ENCODE data around the gene VAMP7.
"Not testable (repeated sequence)": the region's sequence is repeated elsewhere in the genome, so short reads cannot be mapped to it uniquely, and the experiment has no call there.

VAMP7 gene

DNA sequence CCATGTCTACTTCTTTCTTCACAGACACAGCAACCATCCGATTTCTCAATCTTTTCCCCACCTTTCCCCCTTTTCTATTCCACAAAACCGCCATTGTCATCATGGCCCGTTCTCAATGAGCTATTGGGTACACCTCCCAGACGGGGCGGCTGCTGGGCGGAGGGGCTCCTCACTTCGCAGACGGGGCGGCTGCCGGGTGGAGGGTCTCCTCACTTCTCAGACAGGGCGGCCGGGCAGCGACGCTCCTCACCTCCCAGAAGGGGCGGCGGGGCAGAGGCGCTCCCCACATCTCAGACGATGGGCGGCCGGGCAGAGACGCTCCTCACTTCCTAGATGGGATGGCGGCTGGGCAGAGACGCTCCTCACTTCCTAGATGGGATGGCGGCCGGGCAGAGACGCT, 26.5 kb downstream of the VAMP7 start:
- not testable (repeated sequence) for DNase-seq (ENCODE audit: low read depth)

DNA sequence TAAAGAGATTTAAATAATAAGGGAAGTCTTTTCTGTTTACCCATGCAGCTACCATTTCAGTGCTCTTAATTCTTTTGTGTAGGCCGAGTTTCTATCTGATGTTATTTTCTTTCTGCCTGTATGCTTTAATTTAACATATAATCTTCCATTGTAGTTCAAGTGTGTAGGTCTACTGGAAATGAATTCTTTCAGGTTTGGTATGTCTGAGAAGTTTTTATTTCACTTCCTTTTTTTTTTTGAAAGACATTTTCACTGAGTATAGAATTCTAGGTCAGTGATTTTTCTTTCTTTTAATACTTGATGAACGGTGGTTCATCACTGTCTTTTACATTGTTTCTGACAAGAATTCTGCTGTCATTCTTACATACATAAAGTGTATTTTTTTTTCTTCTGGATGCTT, 42.1 kb downstream of the VAMP7 start:
- DNase-seq (ENCODE audit: low read depth), result no peak

DNA sequence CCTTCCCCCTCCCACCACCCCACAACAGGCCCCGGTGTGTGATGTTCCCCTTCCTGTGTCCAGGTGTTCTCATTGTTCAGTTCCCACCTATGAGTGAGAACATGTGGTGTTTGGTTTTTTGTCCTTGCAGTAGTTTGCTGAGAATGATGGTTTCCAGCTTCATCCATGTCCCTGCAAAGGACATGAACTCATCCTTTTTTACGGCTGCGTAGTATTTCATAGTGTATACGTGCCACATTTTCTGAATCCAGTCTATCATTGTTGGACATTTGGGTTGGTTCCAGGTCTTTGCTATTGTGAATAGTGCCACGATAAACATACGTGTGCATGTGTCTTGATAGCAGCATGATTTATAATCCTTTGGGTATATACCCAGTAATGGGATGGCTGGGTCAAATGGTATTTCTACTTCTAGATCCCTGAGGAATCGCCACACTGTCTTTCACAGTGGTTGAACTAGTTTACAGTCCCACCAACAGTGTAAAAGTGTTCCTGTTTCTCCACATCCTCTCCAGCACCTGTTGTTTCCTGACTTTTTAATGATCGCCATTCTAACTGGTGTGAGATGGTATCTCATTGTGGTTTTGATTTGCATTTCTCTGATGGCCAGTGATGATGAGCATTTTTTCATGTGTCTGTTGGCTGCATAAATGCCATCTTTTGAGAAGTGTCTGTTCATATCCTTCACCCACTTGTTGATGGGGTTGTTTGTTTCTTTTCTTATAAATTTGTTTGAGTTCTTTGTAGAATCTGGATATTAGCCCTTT, 49.9 kb downstream of the VAMP7 start:
- DNase-seq (ENCODE audit: low read depth), result not testable (repeated sequence)

DNA sequence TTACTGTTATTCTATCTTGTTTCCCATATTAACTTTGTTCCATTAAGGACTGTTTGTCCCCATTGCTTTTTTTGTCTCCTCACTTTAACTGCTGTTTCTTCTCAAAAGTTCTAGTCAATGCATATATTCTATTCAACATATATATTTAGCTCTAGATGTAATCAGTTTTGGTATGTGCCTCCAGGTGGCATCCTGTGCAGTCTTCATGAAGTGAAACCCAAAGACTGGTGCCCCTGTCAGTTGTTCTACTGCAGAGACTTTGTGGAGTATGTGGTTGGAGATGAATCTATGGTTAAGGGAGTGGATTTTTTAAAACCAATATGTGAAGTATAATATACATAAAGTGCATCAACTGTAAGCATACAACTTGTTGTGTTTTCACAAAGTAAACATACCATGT, 57.0 kb downstream of the VAMP7 start:
- DNase-seq (ENCODE audit: low read depth), result no peak

DNA sequence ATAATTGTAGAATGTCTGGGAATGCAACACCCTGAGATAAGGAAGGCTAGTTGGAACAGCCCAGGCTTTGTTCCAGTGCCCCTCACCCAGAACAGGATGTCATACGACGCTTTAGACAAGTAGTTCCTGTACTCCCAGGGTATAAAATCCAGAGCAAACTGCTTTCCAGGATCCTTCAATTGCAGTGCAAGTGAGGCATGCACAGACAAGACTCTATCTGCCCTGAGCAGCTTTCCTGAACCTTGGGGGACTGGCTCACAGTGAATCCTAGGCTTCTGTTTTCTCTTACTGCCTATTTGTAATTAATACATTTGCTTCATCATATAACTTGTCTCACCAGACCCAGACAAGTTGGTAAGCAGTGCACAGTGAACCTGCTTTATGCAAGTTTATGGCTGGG, 68.0 kb downstream of the VAMP7 start:
- DNase-seq (ENCODE audit: low read depth), result no peak

DNA sequence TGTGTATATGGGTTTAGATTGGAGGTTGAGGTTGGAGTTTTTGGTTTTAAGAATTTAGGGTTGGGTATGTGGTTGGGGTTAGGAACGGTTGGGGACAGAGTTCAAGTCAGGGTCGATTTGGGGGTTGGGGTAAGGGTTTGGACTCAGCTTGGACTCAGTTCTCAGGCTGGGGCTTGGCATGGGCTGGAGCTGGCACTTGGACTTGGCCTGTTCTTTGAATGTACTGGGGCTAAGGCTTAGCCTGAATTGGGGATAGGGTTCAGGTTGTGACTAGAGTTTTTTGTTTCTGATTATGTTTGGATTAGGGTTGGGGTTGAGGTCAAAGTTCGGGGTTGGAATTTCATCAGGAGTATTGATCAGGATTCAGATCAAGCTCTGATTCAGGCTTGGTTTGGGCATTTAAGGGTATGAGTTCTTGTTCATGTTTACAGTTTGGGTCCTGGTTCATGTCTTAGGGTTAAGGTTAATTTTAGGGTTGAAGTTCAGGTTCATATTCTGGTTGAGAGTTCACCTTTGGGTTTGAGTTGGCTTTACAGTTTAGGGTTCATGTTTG, 70.2 kb downstream of the VAMP7 start:
- DNase-seq (ENCODE audit: low read depth), result no peak

DNA sequence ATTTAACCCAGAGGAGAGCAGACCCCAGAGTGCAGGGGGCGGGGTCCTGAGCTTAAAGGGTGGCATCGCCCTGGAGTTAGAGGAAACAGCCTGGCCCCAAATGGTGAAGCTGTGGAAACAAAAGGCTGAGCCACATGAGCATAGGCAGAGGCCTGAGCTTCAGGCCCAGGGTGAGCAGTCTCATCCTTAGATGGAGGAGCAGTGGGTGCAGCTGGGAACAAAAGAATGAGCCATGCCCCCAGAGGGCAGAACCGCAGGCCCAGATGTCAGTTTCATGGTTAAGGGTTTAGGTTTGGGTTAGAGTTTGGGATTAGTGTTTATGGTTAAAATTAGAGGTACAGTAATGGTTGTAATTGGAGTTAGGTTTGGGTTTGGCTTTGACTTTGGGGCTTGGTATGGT, 71.9 kb downstream of the VAMP7 start:
- no peak for DNase-seq (ENCODE audit: low read depth)

DNA sequence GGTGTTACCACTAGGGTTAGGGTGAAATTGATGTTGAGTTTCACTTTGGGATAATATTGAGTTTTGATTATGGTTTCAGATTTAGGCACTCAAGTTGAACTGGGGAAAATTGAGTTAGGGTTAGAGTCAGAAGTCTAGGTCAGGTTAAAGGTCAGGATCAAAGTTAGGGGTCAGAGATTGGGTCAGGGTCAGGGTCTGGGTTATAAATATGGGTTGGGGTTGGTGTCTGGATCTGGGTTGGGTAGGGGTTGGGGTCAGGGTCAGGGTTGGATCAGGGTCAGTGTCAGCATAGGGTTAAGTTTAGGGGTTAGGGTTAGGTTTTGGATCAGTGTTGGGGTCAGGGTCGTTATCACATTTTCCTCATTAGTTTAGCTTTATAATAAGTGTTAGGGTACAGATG, 73.6 kb downstream of the VAMP7 start:
- DNase-seq (ENCODE audit: low read depth), result no peak

DNA sequence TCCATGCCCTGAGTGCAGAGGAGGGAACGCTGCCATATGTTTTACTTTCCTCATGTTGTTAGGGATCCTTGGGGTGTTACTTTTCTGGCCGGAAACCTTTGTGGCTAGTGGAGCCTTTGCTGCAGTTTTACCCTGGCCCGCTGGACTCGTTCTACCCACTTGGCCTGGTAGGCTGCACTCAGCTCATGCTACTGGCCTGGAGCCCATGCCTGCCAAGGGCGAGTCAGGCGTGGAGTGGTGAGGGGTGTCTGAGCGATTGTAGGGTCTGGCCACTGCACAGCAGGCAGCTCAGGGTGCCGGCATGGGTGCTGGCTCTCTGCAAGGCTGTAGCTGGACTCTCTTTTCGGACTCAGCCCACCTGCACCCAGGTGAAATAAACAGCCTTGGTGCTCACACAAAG, 75.0 kb downstream of the VAMP7 start:
- DNase-seq (ENCODE audit: low read depth), result no peak

DNA sequence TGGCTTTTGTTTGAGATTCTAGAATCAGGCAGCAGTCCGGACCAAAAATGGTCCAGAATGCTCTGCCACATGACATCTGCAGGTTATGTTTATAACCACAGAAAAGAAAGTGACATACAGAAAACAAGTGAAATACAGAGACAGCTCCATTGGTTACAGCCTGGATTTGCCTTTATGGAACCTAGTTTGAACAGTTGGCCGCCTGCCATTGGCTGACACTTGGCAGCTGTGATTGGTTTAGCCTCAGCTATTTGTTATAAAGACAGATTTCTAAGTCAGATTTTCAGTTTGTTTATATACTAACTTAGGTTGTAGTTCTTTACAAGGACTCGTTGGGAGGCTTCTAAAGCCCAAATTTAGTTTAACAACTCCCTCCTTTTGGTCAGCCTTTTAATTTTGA, 75.5 kb downstream of the VAMP7 start:
- DNase-seq (ENCODE audit: low read depth), result no peak

DNA sequence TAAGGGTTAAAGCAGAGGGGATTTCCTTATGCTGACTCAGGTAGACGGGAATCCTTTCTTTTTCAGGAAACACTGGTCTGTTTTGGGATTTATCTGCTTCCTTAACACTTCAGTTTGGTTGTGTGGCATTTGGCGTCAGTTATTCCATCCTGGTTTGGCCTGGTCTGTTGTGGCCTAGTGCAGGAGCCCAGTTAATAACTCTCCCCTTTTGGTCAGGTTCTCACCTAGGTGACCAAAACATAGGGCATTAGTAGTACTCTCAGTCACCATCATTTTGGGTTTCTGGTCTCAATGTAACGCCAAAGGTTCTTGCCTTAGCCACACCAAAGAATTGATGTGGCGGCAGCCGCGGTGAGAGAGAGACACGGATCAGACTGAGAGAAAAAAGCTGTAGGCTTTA, 76.7 kb downstream of the VAMP7 start:
- no peak for DNase-seq (ENCODE audit: low read depth)

DNA sequence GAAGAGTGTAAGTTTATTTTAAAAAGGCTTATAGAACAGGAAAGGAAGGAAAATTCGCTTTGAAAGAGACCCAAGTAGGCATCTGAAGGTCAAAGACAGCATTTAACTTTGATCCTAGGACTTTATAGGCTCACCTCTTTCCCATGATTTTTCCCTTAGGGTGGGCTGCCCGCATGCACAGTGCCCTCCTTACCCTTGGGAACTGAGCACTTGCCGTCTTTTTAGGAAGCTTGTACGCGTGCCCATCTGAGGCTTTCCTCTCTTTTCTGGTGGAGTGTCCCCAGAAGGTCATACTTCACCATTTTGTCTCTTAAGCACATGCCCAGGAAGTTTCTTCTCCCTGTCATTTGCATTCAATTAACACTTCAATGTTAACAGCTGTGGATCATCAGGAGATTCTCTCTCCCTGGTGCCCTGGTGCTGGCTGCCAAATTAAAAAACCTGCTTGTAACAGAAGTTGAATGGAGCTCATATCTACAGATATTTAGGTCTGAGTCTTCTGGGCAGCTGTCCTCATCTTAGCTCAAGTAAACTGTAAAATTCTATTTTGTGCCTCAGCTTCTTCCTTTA, 78.0 kb downstream of the VAMP7 start:
- no peak for DNase-seq (ENCODE audit: low read depth)

DNA sequence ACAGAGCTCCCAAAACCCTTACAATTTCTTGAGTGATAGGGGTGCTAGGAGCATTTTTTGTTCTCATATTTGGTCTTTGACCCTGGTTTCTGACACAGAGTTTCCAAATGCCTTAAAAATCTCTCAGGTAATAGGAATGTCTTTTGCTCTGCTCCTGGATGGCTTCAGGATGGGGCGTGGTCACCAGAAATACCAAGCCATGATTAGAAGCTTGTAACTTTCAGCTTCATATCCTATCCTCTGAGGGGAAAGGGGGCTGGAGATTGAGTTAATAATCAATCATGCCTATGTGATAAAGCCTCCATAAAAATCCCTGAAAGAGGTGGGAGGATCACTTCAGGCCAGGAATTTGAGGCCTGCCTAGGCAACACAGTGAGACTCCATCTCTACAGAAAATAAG, 81.8 kb downstream of the VAMP7 start:
- DNase-seq (ENCODE audit: low read depth), result no peak

DNA sequence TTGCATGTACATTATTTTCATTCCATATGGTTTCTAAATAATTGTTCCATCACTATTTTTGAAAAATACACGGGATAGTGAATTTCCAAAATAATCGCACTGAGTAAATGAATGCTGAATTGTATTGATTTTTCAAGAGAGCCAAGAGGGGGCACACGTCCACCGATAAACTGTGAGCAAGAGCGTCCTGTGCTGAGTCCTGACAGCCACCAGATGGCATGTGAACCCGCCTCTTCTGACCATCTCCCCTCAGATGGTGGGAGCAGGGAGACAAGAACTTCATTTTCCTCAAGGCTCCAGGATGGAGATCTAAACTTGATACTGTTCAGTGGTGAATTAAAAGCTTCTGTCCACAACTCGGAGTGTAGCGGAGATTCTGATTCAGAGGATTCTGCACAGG, 85.7 kb downstream of the VAMP7 start:
- DNase-seq (ENCODE audit: low read depth), result no peak

DNA sequence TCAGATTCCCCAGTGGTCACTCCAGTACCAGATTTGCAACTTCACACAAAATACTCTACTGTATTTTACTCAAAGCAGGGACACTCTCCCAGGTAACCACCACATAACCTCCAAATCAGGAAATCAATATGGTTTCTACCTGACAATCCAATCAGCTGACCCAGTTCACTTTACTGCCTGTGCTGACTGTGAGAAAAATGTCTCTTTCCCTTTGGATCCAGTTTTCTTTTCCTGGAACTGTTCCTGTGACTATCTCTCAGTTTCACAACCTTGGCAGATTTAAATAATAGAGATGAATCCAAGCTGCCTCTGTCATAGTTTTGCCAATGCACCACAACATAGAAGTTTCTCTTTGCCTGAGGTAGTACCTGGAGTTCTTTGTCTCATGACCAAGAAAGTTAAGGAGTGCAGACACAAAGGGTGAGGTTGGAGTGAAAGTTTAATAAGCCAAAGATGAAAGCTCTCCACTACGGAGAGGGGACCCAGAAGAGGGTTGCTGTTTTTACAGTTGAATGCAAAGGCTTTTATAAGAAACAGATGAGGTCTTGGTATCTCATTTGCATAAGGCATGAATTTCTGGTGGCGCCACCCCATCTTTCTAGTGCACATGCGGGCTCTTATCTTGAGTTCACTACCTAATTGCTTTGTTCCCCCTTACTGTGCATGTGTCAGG, 86.6 kb downstream of the VAMP7 start:
- DNase-seq (ENCODE audit: low read depth), result no peak

DNA sequence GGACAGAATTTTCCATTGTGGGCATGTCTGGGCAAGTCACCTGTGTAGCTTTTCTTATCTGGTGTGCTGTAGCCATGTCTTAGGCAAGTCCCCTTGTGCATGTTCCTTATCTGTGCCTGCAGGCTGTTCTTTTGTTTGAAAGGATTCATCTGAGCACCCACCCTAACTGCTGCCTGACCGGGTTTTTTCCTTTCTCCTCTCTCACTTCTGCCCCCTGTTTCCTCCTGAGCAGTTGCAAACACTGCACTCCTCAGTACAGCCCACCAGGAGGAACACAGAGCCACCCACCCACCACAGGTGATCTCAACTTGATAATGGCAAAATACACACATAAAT, 87.1 kb downstream of the VAMP7 start:
- DNase-seq (ENCODE audit: low read depth), result no peak

DNA sequence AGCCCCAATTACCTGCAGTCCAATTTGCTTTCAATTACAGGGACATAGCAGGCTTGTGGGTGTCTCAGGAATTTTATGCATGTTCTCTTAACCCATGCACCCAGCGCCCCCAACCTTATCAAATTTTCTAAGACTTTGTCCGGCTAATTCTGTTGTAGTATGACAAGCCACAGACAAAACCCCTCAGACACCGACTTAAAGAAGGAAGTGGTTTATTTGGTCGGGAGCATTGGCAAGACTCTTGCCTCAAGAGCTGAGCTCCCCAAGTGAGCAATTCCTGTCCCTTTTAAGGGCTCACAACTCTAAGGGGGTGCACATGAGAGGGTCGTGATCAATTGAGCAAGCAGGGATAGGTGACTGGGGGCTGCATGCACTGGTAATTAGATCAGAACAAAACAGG, 87.6 kb downstream of the VAMP7 start:
- no peak for DNase-seq (ENCODE audit: low read depth)

DNA sequence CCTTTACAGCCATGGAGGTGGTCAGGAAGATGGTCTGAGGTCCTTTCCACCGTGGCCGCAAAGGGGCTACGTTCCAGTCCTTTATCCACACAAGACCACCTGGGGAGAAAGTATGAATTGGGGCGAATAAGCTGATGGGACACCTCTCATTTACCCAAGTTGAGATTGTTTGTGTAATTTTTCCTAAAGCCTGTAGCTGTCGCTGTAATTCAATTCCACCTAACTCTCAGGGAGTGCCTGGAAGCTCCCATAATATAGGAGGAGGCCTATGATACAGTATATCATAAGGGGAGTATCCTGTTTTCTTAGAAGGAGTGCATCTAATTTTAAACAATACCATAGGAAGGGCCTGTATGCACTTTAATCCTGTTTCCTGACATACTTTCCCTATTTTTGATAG, 90.5 kb downstream of the VAMP7 start:
- DNase-seq (ENCODE audit: low read depth), result not testable (repeated sequence)

DNA sequence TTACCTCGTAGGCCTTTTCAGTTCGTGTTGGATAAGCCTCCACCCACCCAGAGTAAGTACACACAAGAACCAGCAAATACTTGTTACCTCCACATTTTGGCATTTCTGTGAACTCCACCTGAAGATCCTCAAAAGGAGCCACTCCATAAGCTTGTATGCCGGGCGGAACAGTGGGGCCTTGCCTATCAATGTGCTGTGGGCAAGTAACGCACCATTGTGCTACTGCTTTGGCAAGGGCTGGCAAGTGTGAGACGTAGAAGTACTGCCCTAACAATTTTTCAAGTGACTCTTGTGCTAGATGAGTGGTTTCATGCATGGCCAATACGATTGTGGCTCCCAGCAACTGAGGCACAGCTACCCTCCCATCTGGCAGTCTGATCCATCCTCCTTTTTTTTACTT, 91.1 kb downstream of the VAMP7 start:
- not testable (repeated sequence) for DNase-seq (ENCODE audit: low read depth)

DNA sequence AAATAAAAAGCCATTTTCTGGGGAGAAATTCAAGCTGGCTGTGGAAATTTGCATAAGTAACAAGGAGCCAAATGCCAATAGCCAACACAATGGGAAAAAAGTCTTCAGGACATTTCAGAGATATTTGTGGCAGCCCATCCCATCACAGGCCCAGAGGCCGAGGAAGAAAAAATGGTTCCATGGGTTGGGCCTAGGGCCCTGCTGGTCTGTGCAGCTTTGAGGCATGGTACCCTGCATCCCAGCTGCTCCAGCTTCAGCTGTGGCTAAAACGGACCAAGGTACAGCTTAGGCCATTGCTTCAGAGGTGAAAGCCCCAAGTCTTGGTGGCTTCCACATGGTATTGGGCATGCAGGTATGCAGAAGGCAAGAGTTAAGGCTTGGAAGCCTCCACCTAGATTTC, 102.2 kb downstream of the VAMP7 start:
- DNase-seq (ENCODE audit: low read depth), result no peak

DNA sequence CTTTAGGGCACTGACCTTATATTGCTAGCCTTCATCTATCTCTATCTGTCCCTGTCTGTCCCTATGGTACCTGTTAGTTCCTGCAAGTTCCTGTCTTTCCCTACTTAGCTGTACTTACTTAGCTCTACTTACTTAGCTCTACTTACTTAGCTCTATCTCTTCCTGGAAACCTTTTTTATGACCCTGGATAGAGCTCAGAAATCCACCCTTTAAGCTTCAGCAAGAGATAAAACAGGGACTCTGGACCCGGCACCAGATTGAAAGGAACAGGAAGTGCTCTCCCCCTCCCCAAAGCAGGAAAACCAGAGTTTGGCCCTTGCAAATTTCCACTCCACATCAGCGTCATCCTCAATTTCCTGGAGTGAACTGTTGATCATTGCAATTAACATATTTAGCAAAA, 104.1 kb downstream of the VAMP7 start:
- DNase-seq (ENCODE audit: low read depth), result no peak

DNA sequence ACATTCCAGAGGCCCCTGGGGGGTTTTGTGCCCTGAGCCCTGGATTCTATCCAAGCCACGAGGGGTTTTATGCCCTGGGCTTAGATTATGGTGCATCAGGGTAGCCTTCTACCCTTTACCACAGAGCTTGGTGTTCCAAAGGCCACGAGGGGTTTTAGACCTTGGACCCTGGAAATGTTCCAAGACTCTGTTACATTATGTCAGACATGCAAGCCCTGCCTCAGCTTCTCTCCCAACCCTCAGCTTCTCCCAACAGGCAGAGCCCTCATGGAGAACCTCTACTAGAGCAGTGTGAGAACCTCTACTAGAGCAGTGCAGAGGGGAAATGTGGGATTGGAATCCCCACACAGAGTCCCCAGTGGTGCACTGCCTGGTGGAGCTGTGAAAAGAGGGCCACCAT, 105.8 kb downstream of the VAMP7 start:
- DNase-seq (ENCODE audit: low read depth), result not testable (repeated sequence)

DNA sequence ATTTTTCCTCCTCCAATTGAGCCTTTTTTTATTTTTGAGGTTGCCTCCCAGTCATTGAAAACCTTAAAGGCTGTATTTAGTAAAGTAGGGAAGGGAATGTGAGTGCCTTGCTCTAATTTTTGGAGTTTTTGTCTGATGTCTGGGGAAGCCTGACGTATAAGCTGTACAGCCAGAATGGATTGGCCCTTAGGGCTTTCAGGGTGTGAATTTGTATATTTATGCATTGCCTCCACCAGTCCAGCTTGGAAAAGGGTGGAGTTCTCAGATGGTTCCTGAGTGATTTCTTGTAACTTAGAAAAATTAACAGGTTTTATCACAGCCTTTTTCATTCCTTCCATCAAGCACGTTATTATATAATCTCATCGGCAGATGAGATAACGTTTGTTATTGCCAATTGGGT, 107.7 kb downstream of the VAMP7 start:
- no peak for DNase-seq (ENCODE audit: low read depth)

Data from HS-27A (cell line).